H7 (cell line): ENCODE data around the gene GATA2. TPM values are rescaled to one million over a fixed set of nuclear protein-coding genes. Genes with fewer than 3 reads are reported as not detected.

Experiments
- DNase-seq: peaks from one replicate; pipeline ENCODE4 v3.0.0; 2012
- H3K27me3 ChIP-seq: 2 replicates; pipeline ENCODE4 v1.6.0; 2011; ENCODE audit warnings: mild to moderate bottlenecking, low read length; ENCODE audit not compliant: control insufficient read depth, insufficient read depth
- H3K36me3 ChIP-seq: replicated peaks from 2 replicates; pipeline ENCODE4 v1.5.1; 2011; ENCODE audit warnings: low read length; ENCODE audit not compliant: control insufficient read depth, insufficient read depth
- H3K4me3 ChIP-seq: 2 replicates; pipeline ENCODE4 v1.5.1; 2011; ENCODE audit warnings: low read depth, mild to moderate bottlenecking, control low read depth, low read length, moderate library complexity; ENCODE audit not compliant: insufficient read depth
- total RNA-seq: library from RNA; depleted of rRNA; stranded (reverse); fragments of >200 nt; shearing (Covaris generic); gene quantifications from 2 replicates; pipeline ENCODE4 v1.2.3, GENCODE V29; 2014

The GATA2 gene
- total RNA-seq, 1 experiment from 2014 or later = 3.9 TPM

DNA sequence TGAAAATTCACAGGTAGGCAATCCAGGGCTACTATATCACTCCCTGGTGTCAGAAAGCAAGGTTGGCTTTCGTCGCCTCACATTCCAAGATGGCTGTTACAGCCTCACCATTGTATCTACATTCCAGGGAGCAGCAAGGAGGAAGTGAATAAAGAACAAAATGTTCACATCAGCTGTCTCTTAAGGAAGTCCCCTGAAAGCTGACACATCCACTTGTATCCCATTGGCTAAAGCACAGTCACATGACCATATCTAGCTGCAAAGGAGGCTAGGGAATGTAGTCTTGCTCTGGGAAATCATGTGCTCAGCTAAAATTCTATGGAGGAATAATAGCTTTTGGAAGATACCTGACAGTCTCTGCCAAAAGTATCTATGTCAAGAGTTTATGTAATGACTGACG lies 12.8 kb upstream of the GATA2 start:
- H3K27me3 ChIP-seq = no peaks in the 10 kb centered on the region
- DNase-seq = peak; percentile 27
- no peak overlapping the region for H3K4me3 ChIP-seq
- H3K36me3 ChIP-seq = no peaks in the 10 kb centered on the region

DNA sequence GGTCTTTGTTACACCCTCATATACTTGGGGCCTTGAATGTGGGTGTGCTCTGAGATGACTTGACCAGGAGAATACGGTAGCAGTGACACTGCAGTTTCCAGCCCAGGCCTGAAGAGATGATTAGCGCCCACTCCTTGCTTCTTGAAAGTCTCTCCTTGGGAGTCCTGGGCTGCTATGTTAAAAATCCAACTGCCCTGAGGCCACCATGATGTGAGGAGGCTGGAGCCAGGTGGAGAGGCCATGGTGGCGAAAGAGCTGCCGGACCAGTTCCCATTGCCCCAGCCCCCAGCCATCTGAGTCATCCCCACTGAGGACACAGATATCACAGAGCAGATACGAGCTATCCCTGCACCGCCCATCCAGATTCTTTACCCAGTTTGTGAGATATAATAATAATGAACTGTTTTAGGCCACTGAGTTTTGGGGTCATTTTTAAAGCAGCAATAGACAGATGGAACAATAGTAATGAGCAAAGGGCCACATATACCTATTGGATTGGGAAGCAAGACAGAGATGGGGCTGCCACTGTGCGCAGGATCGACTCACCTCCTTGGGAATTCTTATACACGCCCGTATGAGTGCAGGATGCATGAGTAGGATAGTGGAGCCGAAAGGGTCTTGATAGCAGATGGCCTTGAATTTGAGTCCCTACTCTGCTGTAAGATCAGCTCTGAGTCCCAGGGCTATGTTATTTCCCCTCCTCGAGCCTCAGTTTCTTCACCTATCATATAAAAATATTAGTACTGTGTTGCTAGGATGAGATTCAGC lies 12.1 kb upstream of the GATA2 start:
- Histone ChIP-seq H3K27me3 (no peaks in the 10 kb centered on the region), H3K36me3 (no peaks in the 10 kb centered on the region), H3K4me3 (no peak overlapping the region)
- DNase-seq = peak; percentile 7

DNA sequence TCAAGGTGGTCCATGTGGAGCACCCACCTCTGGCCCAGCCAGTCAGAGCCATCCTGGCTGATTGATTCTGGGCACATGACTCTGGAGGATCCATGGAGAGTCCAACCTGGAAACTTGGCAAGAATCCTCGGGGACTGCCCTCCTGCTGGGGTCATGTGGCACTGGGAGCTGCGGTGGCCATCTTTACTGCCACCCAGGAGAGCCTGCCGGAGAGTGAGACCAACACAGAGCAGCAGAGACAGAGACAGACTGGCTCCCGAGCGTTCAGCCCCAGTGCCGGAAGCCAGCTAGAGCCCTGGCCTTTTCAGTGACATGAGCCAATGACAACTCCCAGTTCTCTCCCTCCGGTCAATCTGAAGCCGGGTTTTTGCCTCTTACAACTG lies 11.5 kb upstream of the GATA2 start:
- Histone ChIP-seq H3K27me3 (no peaks in the 10 kb centered on the region), H3K36me3 (no peaks in the 10 kb centered on the region), H3K4me3 (no peak overlapping the region)
- DNase-seq = no peak

DNA sequence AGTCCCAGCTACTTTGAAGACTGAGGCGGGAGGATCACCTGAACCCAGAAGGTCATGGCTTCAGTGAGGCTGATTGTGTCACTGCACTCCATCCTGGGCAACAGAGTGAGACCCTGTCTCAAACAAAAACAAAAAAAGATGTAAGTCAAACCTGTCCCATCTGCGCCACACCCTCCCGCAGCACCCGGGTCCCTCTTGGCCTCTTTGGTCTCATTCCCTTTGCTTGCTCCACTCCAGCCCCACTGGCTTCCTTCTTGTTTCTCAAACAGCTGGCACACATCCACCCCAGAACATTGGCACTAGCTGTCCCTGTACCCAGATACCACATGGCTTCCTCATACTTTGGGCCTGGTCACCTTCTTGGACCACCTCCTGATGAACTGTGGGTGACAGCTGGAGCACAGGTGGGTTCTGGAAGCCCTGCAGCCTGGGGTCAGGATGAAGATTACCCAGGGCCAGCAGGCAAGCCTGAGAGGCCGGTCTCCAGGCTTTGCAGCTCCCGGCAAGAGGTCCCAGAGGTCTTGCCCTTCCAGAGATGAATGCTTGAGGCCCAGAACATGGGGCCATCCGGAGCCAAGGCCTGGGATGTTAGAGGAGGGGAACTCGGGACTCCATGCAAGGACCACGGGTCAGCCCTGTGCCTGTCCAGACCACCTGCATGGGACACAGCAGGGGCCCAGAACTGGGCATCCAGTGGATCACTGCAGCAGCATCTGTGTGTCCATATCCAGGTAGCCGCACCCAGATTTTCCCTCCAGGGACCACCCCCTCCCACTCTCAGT lies 10.9 kb upstream of the GATA2 start:
- Histone ChIP-seq H3K36me3 (no peaks in the 10 kb centered on the region), H3K4me3 (no peak overlapping the region), H3K27me3 (no peaks in the 10 kb centered on the region)
- peak; percentile 18 for DNase-seq

DNA sequence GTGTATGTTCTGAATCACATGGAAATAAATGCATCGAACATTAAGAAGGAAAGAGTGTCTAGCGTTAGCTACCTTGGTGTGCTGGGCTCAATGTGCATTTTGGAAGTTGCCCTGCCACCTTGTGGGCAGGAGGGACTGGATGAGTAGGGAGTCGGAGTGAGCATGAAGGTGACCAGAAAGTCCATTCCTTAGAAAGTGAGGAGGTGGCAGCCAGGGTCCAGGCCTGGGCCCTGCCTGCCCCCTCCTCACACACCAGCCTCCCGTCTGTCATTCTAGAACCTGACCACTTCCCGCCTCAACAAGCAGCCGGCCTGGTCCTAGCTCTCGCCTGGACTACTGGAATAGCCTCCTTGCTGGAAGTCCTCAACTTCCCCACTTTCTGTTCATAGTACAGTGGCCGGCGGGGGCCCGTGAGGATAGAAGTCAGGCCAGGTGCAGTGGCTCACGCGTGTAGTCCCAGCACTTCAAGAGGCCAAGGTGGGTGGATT lies 10.2 kb upstream of the GATA2 start:
- Histone ChIP-seq H3K36me3 (no peaks in the 10 kb centered on the region), H3K27me3 (peaks cover 4% of the 10 kb centered on the region; the same call in 1 of the 2 replicates), H3K4me3 (no peak overlapping the region)
- peak; percentile 81 for DNase-seq

DNA sequence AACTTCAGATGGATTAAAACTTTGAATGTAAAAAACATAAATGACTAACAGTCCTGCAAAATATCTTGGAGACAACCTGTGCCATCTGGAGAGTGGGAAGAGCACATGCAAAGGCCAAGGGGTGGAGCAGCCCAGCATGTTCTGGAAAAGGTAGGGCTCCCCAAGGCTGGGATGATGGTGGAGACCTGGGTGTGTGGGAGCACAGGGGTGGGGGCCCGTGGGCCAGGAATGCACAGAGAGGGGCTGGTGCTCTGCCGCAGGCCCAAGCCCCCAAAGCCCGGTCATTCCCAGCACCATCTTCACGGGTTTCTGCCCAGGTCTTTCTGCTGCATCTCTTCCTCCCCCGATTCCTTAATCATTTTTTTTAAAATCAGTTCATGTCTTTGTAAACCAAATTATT lies 9.7 kb upstream of the GATA2 start:
- peaks cover 7% of the 10 kb centered on the region; the same call in 1 of the 2 replicates for H3K27me3 ChIP-seq
- H3K4me3 ChIP-seq = no peak overlapping the region
- no peak for DNase-seq
- H3K36me3 ChIP-seq = no peaks in the 10 kb centered on the region

DNA sequence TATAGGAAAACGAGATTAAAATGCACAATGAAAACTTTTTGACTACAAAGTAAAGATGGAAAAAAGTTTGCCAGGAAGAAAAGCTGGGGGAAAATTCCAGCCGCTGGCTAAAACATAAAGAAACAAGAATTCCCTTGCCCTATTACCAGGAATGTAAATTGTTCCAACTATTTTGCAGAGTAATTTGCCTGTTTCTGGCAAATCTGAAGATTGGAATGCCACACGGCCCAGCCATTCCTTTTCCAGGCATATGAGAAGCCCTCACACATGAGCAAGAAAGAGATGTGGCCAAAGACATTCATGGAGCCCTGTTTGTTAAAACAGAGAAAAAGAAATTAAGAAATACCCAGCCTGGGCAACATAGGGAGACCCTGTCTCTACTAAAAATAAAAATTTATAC lies 8.4 kb upstream of the GATA2 start:
- no peak overlapping the region for H3K4me3 ChIP-seq
- no peak for DNase-seq
- H3K36me3 ChIP-seq = no peaks in the 10 kb centered on the region
- H3K27me3 ChIP-seq = peaks cover 20% of the 10 kb centered on the region

DNA sequence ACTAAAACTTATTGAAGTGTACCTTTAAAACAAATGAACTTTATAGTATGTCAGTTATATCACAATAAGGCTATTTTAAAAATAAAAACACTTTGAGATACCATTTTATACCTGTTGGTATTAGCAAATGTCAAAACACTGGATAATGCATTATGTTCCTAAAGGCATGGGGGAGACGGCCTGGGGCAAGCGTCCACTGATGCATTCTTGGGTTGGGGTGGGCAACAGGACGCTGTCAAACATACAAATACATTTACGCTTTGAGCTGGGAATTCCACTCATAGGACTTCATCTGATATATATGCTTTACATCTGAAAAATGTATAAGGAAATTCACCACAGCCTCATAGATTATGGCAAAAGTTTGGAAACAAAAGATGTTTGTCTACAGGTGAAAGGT lies 7.6 kb upstream of the GATA2 start:
- Histone ChIP-seq H3K36me3 (no peaks in the 10 kb centered on the region), H3K27me3 (peaks cover 29% of the 10 kb centered on the region), H3K4me3 (no peak overlapping the region)
- no peak for DNase-seq

DNA sequence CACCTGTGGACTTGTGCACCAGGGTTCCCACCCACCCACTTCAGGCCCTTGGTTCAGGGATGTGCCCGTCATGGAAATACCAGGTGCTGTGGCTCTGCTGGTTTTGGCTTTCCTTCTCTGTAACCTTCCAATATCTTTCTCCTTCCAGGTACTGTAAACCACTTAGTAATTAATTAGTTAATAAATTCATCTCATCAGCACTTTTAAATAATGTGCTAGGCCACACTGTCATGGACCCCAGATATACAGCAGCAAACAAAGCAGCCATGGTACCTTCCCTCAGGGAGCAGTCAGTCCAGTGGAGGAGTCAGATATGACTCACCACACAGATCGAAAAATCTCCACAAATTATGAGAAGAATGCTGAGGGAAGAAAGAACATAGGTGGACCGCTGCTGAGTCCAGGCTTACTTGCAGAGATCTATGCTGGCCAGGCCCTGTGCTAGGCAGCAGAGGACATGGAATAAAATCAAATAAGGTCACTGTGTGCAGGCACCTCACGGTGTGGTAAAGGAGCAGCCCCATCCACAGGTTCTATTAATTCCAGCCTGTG lies 6.8 kb upstream of the GATA2 start:
- H3K36me3 ChIP-seq = no peaks in the 10 kb centered on the region
- H3K4me3 ChIP-seq = no peak overlapping the region
- no peak for DNase-seq
- peaks cover 36% of the 10 kb centered on the region for H3K27me3 ChIP-seq

DNA sequence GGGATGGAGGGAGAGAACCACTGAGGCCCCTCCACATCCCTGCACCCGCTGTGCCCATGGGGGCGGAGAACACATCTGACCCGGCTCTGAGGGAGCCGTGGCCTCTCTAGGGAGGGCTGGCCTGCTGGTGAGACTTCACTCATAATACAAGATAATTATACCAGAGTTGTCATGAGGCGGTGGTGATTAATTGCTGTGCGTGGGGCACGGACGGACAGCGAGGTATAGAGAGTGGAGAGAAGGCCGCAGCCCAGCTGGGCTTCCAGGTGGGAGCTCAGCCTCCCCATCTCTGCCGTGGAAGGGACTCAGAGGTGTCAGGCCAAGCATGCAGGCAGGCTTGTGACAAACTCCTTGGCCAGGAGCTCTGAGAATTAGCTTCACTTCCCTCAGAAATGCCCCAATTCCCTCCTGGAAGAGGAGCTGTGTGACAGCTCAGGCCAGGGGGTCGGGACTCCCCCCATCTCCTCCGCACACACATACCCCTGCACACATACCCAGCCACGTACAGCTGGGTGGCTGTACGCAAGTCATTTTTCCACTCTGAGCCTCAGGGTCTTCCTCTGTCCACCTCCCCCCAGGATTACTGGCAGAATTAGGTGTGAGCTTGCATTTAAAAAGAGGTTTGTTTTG lies 6.0 kb upstream of the GATA2 start:
- Histone ChIP-seq H3K36me3 (no peaks in the 10 kb centered on the region), H3K27me3 (peaks cover 44% of the 10 kb centered on the region), H3K4me3 (no peak overlapping the region)
- DNase-seq = no peak

DNA sequence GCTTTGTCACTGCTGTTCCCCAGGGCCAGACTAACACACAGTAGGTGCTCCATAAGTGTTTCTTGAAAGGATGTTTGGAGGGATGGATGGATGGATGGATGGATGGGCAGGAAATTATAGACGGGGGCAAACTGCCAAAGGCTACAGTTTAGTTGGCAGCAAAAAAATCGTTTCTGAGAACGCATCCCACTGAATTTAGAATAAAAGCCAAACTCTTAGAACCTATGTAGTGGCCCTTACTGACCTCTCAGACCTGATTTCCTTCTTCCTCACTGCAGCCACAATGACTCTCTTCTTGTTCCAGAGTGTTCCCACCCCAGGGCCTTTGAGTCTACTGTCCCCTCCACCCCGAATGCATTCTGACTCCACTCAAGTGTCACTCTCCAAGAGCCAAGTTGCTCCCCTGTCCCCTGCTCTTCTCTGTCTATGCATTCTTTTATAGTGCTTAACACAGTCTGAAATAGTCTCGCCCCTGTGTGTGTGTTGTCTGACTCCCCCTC lies 5.2 kb upstream of the GATA2 start:
- H3K27me3 ChIP-seq = peaks cover 52% of the 10 kb centered on the region
- no peaks in the 10 kb centered on the region for H3K36me3 ChIP-seq
- H3K4me3 ChIP-seq = no peak overlapping the region
- DNase-seq = no peak

DNA sequence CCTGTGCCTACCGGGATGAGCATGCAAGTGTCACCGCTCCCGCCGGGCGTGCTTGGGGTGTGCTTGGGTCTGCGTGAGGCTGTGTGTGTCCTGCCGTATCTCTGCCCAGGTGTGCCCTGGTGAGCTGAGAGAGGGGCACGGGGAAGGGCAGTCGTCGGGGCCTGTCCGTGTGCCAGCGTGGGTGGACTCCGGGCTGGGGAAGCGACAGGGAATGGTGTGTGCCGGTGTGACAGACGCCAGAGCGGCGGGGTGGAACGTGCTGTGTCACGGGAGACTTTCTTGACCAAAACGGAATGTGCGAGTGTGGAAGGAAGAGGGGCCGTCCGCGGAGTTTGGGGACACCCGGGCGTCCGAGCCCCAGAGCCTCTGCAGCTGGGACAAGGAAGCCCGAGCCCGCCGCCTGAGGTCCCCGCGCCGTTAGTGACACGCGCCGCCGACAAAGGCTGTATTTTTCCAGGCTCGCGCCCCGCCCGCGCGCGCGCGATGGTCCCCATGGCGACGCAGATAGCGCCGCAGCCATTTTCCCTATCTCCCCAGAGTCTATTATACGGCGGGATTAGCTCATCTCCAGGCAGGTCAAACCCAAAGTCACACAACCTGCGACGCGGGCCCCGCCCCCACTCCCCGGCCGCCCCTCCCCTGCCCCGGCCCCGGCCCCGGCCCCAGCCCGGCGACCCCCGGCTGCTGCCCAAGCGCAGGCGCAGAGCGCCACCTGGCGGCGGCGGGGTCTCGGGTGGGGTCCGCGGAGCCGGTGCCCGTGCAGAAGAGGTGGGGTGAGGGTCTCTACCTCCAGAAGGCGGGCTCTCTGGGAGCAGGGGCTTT lies 4.5 kb upstream of the GATA2 start:
- no peaks in the 10 kb centered on the region for H3K36me3 ChIP-seq
- peaks cover 59% of the 10 kb centered on the region for H3K27me3 ChIP-seq
- peak; percentile 99 for DNase-seq
- peak overlapping the region; percentile 47 for H3K4me3 ChIP-seq

DNA sequence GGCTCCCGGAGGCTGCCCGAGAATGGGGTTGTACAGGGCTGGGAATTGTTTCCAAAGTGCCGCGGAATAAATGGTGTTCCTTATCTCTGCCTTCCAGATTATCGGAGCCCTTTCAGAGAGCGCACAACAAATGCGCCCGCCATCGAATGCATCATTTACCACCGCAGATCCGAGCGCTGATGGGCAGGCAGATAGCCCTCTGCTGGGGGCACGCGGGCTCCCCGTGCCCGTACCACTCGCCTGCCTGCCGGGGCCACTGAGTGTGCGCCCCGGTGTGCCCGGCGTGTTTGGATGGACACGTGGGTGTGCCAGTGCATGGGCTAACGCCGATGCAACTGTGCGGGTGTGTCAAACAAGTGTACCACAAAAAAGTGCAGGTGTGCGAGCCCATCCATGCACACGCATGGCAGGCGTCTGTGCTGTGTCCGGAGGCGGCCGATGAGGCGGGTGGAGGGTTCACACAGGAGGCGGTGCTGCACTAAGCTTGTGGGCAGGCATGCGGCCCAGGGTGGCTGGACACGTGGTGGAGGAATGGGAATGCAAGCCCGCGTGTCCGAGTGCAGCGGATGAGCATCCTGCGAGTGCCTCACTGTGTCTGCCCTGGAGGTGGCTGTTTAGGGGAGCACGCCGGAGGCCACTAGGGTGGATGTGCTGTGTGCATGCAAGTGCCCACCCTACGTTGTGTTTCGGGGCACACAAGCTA lies 3.8 kb upstream of the GATA2 start:
- Histone ChIP-seq H3K4me3 (peak overlapping the region; percentile 47; the same call in 1 of the 2 replicates), H3K36me3 (no peaks in the 10 kb centered on the region), H3K27me3 (peaks cover 67% of the 10 kb centered on the region)
- DNase-seq = peak; percentile 69
